Smooth muscle cell (in vitro differentiated cells): Measurements from ENCODE around the gene SEC16A. TPM values are rescaled to one million over a fixed set of nuclear protein-coding genes. Genes with fewer than 3 reads are reported as not detected.

ENCODE experiments used
- DNase-seq: peaks from one replicate; lab custom pipeline; 2025; ENCODE audit not compliant: unreplicated experiment; lab: John Stamatoyannopoulos, UW
- H2AFZ ChIP-seq: fragments of 200-600 bp; sonication (generic); 2 replicates; pipeline ENCODE4 v1.6.0; 2016; ENCODE audit warnings: antibody characterized with exemption, low read depth, mild to moderate bottlenecking
- H3F3A ChIP-seq: fragments of 200-600 bp; sonication (generic); 2 replicates; pipeline ENCODE4 v1.6.0; 2017; ENCODE audit warnings: antibody characterized with exemption, low read depth
- H3K27ac ChIP-seq: fragments of 200-600 bp; sonication (generic); 2 replicates; pipeline ENCODE4 v1.5.1; 2016; ENCODE audit warnings: low read depth, mild to moderate bottlenecking
- H3K27me3 ChIP-seq: fragments of 200-600 bp; sonication (generic); 2 replicates; pipeline ENCODE4 v1.6.1; 2016; ENCODE audit warnings: low read depth, mild to moderate bottlenecking
- H3K36me3 ChIP-seq: fragments of 200-600 bp; sonication (generic); 2 replicates; pipeline ENCODE4 v1.5.1; 2016; ENCODE audit warnings: low read depth
- H3K4me1 ChIP-seq: fragments of 200-600 bp; sonication (generic); 2 replicates; pipeline ENCODE4 v1.5.1; 2016; ENCODE audit warnings: low read depth
- H3K4me2 ChIP-seq: fragments of 200-600 bp; sonication (generic); 2 replicates; pipeline ENCODE4 v1.6.0; 2016; ENCODE audit warnings: mild to moderate bottlenecking
- H3K4me3 ChIP-seq: fragments of 200-600 bp; sonication (generic); 2 replicates; pipeline ENCODE4 v1.5.1; 2016; ENCODE audit warnings: mild to moderate bottlenecking
- H3K79me2 ChIP-seq: fragments of 200-600 bp; sonication (generic); 2 replicates; pipeline ENCODE4 v1.6.0; 2016; ENCODE audit warnings: low read depth, mild to moderate bottlenecking
- H3K9ac ChIP-seq: fragments of 200-600 bp; sonication (generic); 2 replicates; pipeline ENCODE4 v1.6.0; 2016; ENCODE audit warnings: low read depth
- H3K9me3 ChIP-seq: fragments of 200-600 bp; sonication (generic); replicated peaks from 2 replicates; pipeline ENCODE4 v1.5.1; 2016; ENCODE audit warnings: low read depth
- H4K20me1 ChIP-seq: fragments of 200-600 bp; sonication (generic); 2 replicates; pipeline ENCODE4 v1.6.0; 2016; ENCODE audit warnings: low read depth
- WGBS: methylation state at CpG from one replicate; pipeline ENCODE4 v1.1.7; 2016; ENCODE audit warnings: low lambda C conversion rate; 5-methylcytosine and 5-hydroxymethylcytosine counted together
- polyA plus RNA-seq: library from polyadenylated mRNA; unstranded; fragments of >200 nt; fragmentation: Nextera tagmentation; extraction: Ambion mirVana; gene quantifications from 2 replicates; pipeline ENCODE4 v1.2.1, GENCODE V29; 2016
- total RNA-seq: library from RNA; depleted of rRNA; stranded (reverse); fragments of >200 nt; gene quantifications from 2 replicates; pipeline ENCODE4 v1.2.3, GENCODE V29; 2014
- TF ChIP-seq, protein P1 (sequence below): fragments of 200-600 bp; sonication (generic); IDR thresholded peaks from 2 replicates; pipeline ENCODE4 v1.5.1; 2017; ENCODE audit warnings: borderline replicate concordance, mild to moderate bottlenecking, antibody characterized with exemption; ENCODE audit not compliant: insufficient read depth, poor library complexity, severe bottlenecking

The SEC16A gene
- total and polyA plus RNA-seq, 2 experiments from 2014 or later, result 45.7 to 56.8 TPM

DNA sequence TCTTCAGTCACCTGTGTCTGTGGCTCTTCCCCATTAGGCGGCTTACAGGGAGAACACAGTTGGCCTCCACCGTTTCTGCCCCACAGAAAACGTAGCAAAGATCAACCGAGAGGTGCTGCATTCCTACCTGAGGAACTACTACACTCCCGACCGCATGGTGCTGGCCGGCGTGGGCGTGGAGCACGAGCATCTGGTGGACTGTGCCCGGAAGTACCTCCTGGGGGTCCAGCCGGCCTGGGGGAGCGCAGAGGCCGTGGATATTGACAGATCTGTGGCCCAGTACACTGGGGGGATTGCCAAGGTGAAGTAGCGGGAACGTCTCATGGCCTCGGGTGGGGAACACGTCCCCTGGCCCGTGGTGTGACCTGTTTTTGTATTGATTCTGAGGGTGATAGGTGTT, 65.9 kb downstream of the SEC16A start:
- H3K4me1 ChIP-seq, result no peaks in the 10 kb centered on the region
- no peaks in the 10 kb centered on the region for H3K27me3 ChIP-seq
- peaks cover 21% of the 10 kb centered on the region for H3K79me2 ChIP-seq
- no peak overlapping the region for H3K27ac ChIP-seq
- H3K36me3 ChIP-seq, result peaks cover 3% of the 10 kb centered on the region
- H3K9me3 ChIP-seq, result no peaks in the 10 kb centered on the region
- DNase-seq, result no peak
- H2AFZ ChIP-seq, result no peak overlapping the region
- no peak overlapping the region for H3K9ac ChIP-seq
- peaks cover 21% of the 10 kb centered on the region for H4K20me1 ChIP-seq
- no peak overlapping the region for H3K4me3 ChIP-seq
- TF ChIP-seq, protein P1, sequence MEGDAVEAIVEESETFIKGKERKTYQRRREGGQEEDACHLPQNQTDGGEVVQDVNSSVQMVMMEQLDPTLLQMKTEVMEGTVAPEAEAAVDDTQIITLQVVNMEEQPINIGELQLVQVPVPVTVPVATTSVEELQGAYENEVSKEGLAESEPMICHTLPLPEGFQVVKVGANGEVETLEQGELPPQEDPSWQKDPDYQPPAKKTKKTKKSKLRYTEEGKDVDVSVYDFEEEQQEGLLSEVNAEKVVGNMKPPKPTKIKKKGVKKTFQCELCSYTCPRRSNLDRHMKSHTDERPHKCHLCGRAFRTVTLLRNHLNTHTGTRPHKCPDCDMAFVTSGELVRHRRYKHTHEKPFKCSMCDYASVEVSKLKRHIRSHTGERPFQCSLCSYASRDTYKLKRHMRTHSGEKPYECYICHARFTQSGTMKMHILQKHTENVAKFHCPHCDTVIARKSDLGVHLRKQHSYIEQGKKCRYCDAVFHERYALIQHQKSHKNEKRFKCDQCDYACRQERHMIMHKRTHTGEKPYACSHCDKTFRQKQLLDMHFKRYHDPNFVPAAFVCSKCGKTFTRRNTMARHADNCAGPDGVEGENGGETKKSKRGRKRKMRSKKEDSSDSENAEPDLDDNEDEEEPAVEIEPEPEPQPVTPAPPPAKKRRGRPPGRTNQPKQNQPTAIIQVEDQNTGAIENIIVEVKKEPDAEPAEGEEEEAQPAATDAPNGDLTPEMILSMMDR, result no peak
- no peak overlapping the region for H3K4me2 ChIP-seq
- WGBS, result 99% methylated on average over 19 of the region's 19 CpGs
- no peaks in the 10 kb centered on the region for H3F3A ChIP-seq

DNA sequence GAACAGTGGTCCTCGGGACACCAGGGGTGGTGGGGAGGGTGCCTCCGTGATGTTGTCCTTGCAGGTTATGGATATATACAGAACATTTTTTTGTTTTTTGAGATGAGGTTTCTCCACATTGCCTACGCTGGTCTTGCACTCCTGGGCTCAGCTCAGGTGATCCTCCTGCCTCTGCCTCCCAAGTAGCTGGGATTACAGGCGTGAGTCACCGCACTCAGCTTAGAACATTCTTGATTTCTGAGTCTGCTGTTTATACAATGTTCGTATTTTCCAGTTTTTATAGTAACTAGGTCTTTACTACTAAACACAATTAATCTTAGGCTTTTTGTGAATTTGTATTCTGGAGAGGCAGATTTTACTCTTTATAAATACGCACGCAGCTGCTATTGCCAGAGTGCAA, 66.4 kb downstream of the SEC16A start:
- peaks cover 2% of the 10 kb centered on the region for H3K4me1 ChIP-seq
- H3K4me2 ChIP-seq, result no peak overlapping the region
- H3K27me3 ChIP-seq, result no peaks in the 10 kb centered on the region
- TF ChIP-seq, protein P1, result no peak
- H3K27ac ChIP-seq, result no peak overlapping the region
- no peak overlapping the region for H3K4me3 ChIP-seq
- no peak overlapping the region for H2AFZ ChIP-seq
- no peak for DNase-seq
- no peaks in the 10 kb centered on the region for H3F3A ChIP-seq
- H3K36me3 ChIP-seq, result peaks cover 3% of the 10 kb centered on the region
- no peak overlapping the region for H3K9ac ChIP-seq
- peaks cover 26% of the 10 kb centered on the region for H3K79me2 ChIP-seq
- 94% methylated on average over 8 of the region's 8 CpGs for WGBS
- no peaks in the 10 kb centered on the region for H3K9me3 ChIP-seq
- H4K20me1 ChIP-seq, result peaks cover 26% of the 10 kb centered on the region

DNA sequence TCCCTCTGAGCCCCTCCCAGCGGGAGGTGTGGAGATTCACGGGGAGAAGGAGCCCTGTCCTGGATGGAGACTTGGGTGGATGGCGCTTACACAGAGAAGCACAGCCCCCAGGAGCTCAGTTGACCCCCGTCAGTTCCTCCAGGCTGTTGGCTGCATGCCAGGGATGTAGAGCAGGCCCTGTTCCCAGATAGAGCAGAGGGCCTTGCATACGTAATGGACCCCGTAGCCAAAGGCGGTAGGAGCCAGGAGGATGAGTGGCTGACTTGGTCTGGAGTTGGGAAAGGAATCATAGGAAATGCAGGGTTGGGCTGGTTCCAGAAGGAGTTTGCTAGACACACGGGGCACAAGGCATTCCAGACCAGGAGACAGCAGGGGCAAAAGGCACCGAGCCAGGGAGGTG, 69.9 kb downstream of the SEC16A start:
- H3K4me3 ChIP-seq, result no peak overlapping the region
- H3K27ac ChIP-seq, result no peak overlapping the region
- 95% methylated on average over 8 of the region's 9 CpGs for WGBS
- peaks cover 39% of the 10 kb centered on the region for H4K20me1 ChIP-seq
- H3K79me2 ChIP-seq, result peaks cover 52% of the 10 kb centered on the region
- peaks cover 17% of the 10 kb centered on the region for H3K4me1 ChIP-seq
- no peaks in the 10 kb centered on the region for H3K27me3 ChIP-seq
- no peak overlapping the region for H3K9ac ChIP-seq
- no peaks in the 10 kb centered on the region for H3K9me3 ChIP-seq
- TF ChIP-seq, protein P1, result no peak
- no peaks in the 10 kb centered on the region for H3F3A ChIP-seq
- no peak overlapping the region for H3K4me2 ChIP-seq
- no peak for DNase-seq
- no peak overlapping the region for H2AFZ ChIP-seq
- peaks cover 3% of the 10 kb centered on the region for H3K36me3 ChIP-seq

DNA sequence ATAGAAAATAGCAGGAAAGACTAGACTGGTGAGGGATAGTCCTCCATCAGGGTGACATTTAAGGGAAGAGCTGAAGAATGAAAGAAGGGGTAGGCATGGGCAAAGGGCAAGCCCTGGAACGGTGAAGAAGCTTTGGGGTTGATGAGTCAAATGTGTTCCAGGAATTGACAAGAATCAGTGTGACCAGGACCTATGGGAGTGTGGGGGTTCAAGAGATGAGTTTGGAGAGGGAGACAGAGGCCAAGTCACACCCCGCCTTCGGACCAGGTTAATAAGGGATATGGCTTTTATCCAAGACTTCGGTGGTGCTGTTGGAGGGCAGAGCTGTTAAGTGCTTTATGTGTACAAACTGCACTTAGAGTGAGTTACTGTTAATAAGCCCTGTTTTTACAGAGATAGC, 71.5 kb downstream of the SEC16A start:
- H2AFZ ChIP-seq, result no peak overlapping the region
- TF ChIP-seq, protein P1, result no peak
- whole genome bisulfite sequencing, result 69% methylated on average over 4 of the region's 4 CpGs
- H3K9me3 ChIP-seq, result no peaks in the 10 kb centered on the region
- H3K9ac ChIP-seq, result peak overlapping the region; percentile 98
- peak overlapping the region; percentile 96 for H3K4me3 ChIP-seq
- peaks cover 39% of the 10 kb centered on the region for H4K20me1 ChIP-seq
- peaks cover 17% of the 10 kb centered on the region for H3K4me1 ChIP-seq
- H3F3A ChIP-seq, result no peaks in the 10 kb centered on the region
- H3K27ac ChIP-seq, result peak overlapping the region; percentile 91
- no peaks in the 10 kb centered on the region for H3K27me3 ChIP-seq
- H3K4me2 ChIP-seq, result peak overlapping the region; percentile 98
- DNase-seq, result no peak
- H3K79me2 ChIP-seq, result peaks cover 52% of the 10 kb centered on the region
- peaks cover 3% of the 10 kb centered on the region for H3K36me3 ChIP-seq
